ENCODE data around the gene RNMT.

RNMT gene

DNA sequence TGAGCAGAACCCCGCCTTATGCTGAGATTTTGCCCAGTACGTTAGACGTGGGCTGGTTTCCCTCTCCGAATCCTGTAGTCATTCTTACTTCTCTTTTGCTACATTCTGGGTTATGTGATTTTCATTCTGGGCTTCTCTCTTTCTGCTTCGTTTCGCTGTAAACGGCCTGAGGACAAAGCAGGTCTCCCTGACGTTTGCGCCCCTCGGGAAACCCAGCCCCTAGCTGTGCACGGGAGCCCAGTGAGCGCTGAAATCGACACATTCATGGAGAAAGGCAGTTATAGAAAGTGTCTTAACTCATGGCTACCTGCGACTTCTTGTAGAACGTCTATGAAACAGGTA, 74.8 kb downstream of the RNMT start:
- H3K27me3 Mint-ChIP-seq (ENCODE audit: low read depth) = peaks cover 68% of the 10 kb centered on the region
- no peak overlapping the region for H3K27ac Mint-ChIP-seq

DNA sequence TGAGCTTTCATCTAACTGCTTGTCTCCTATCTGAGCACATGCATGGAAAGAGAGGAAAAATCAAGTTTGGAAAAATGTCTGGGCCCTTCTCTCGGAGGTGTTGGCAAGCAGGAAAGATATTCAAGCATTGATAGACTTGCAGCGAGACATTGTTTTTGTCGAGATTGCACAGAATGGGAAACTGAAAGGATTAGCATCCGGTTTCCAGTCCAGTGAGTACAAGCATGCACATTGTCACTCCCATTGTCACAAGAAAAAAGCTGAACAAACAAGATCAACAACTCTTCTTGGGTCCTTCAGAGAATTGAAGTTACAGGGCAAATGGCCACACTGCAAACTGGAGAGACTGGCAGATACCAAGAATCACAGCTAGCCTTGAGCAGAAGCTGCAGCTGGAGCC, 77.8 kb downstream of the RNMT start:
- Mint-ChIP-seq H3K27me3 (ENCODE audit: low read depth) (peaks cover 49% of the 10 kb centered on the region), H3K36me3 (ENCODE audit: low read depth) (no peaks in the 10 kb centered on the region), H3K4me3 (no peak overlapping the region), H3K27ac (no peak overlapping the region), H3K4me1 (peaks cover 4% of the 10 kb centered on the region), H3K9me3 (no peaks in the 10 kb centered on the region)
- TF ChIP-seq, protein P1, sequence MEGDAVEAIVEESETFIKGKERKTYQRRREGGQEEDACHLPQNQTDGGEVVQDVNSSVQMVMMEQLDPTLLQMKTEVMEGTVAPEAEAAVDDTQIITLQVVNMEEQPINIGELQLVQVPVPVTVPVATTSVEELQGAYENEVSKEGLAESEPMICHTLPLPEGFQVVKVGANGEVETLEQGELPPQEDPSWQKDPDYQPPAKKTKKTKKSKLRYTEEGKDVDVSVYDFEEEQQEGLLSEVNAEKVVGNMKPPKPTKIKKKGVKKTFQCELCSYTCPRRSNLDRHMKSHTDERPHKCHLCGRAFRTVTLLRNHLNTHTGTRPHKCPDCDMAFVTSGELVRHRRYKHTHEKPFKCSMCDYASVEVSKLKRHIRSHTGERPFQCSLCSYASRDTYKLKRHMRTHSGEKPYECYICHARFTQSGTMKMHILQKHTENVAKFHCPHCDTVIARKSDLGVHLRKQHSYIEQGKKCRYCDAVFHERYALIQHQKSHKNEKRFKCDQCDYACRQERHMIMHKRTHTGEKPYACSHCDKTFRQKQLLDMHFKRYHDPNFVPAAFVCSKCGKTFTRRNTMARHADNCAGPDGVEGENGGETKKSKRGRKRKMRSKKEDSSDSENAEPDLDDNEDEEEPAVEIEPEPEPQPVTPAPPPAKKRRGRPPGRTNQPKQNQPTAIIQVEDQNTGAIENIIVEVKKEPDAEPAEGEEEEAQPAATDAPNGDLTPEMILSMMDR (IDR thresholded peaks at IDR 0.05; ENCODE audit: unreplicated experiment in 3 of 3) = no peak

More for the DNA sequence above, 74.8 kb downstream of the RNMT start:
- Mint-ChIP-seq H3K36me3 (ENCODE audit: low read depth) (no peaks in the 10 kb centered on the region), H3K4me1 (peaks cover 10% of the 10 kb centered on the region), H3K9me3 (no peaks in the 10 kb centered on the region), H3K4me3 (peak overlapping the region; percentile 62 to 73 (median 71))
- TF ChIP-seq, protein P1 (IDR thresholded peaks at IDR 0.05; ENCODE audit: unreplicated experiment in 3 of 3) = no peak

DNA sequence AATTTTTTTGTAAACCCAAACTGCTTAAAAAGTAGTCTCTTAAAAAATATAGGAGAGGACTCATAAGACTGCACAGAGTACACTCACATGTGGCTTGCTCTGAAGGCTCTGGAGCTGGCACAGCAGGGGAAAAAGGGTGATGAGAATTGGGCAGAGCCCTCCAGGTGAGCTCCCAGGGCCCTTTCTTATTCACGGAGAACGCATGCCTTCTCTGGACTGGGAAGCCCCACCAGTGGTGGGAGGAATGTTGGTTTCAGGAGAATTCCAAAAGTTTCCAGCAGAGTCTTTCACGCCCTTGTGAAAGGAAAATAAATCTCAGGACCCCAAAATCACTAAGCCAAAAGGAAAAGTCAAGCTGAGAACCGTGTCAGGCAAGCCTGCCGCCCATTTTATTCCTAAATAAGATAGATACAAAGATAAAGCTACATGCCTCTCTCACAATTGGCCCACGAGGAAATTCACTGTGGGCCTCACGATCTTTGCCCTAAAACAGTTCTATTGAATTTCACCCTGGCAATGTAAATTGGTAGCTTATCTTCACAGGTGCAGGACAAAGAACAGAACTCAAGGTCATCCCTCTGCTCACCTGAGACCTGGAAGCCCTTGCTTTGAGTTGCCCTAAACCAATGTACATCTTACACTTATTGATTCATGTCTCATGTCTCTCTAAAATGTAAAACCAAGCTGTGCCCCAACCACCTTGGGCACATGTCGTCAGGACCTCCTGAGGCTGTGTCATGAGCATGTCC, 82.0 kb downstream of the RNMT start:
- H3K27me3 Mint-ChIP-seq (ENCODE audit: low read depth) = peaks cover 31% of the 10 kb centered on the region
- no peaks in the 10 kb centered on the region for H3K4me1 Mint-ChIP-seq
- TF ChIP-seq, protein P1 (IDR thresholded peaks at IDR 0.05; ENCODE audit: unreplicated experiment in 3 of 3) = no peak
- H3K9me3 Mint-ChIP-seq = no peaks in the 10 kb centered on the region
- H3K27ac Mint-ChIP-seq = no peak overlapping the region
- no peak overlapping the region for H3K4me3 Mint-ChIP-seq
- no peaks in the 10 kb centered on the region for H3K36me3 Mint-ChIP-seq (ENCODE audit: low read depth)

DNA sequence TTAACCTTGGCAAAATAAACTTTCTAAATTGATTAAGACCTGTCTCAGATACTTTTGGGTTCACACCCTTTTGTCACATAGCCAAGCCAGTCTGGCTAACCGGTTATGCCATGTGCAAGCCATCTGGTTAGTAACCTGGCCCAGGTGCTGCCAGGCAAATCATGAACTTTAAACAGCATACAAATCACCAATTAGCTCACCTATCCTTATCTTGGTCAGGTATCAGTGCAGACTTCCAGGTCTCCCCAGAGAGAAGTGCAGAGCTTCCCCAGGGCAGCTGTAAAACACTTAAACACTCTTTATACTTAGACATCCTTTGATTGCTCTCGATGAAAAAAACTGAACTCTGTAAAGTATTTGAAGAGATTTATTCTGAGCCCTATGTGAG, 82.6 kb downstream of the RNMT start:
- Mint-ChIP-seq H3K4me1 (no peaks in the 10 kb centered on the region), H3K27ac (no peak overlapping the region), H3K27me3 (ENCODE audit: low read depth) (peaks cover 29% of the 10 kb centered on the region), H3K36me3 (ENCODE audit: low read depth) (no peaks in the 10 kb centered on the region), H3K9me3 (no peaks in the 10 kb centered on the region), H3K4me3 (no peak overlapping the region)
- TF ChIP-seq, protein P1 (IDR thresholded peaks at IDR 0.05; ENCODE audit: unreplicated experiment in 3 of 3) = no peak

DNA sequence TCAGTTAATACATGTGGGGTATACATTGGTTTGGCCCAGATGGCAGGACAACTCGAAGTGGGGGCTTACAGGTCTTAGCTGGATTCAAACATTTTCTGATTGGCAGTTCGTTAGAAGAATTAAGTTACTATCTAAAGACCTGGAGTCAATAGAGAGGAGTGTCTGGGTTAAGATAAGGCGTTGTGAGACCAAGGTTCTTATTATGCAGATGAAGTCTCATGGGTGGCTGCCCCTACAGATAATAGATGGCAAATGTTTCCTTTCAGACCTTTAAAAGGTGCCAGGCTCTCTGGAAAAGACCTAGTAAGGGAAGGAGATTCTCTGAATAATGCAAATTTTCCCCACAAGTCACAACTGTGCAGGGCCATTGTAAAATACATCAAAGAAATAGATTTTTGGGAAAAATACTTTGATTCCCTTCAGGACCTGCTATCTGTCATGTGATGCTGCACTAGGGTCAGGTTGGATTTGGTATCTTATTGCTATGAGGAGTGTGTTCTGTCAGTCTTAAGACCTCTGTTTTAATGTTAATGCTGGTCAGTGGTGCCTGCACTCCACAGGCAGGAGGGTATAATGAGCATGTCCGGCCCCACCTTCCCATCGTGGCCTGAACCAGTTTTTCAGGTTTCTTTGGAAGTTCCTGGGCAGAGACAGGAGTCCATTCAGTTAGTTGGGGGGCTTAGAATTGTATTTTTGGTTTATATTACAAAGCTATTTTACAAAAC, 83.2 kb downstream of the RNMT start:
- Mint-ChIP-seq H3K36me3 (ENCODE audit: low read depth) (no peaks in the 10 kb centered on the region), H3K4me3 (no peak overlapping the region), H3K9me3 (no peaks in the 10 kb centered on the region), H3K4me1 (no peaks in the 10 kb centered on the region), H3K27ac (peak overlapping the region in 1 of 3 experiments; percentile 65), H3K27me3 (ENCODE audit: low read depth) (peaks cover 29% of the 10 kb centered on the region)
- TF ChIP-seq, protein P1 (IDR thresholded peaks at IDR 0.05; ENCODE audit: unreplicated experiment in 3 of 3) = no peak

All from nephron (organoid).